ENCODE data around the gene GABRR3. TPM values are rescaled to one million over a fixed set of nuclear protein-coding genes. Genes with fewer than 3 reads are reported as not detected.

The GABRR3 gene
- total RNA-seq, 1 experiment from 2014 or later, result not detected

GRCh38 chr3:98032904-98033303, 2.2 kb downstream of the GABRR3 start:
- intact Hi-C loops (cut with micrococcal nuclease), result no loop called here
- TF ChIP-seq, protein P1, sequence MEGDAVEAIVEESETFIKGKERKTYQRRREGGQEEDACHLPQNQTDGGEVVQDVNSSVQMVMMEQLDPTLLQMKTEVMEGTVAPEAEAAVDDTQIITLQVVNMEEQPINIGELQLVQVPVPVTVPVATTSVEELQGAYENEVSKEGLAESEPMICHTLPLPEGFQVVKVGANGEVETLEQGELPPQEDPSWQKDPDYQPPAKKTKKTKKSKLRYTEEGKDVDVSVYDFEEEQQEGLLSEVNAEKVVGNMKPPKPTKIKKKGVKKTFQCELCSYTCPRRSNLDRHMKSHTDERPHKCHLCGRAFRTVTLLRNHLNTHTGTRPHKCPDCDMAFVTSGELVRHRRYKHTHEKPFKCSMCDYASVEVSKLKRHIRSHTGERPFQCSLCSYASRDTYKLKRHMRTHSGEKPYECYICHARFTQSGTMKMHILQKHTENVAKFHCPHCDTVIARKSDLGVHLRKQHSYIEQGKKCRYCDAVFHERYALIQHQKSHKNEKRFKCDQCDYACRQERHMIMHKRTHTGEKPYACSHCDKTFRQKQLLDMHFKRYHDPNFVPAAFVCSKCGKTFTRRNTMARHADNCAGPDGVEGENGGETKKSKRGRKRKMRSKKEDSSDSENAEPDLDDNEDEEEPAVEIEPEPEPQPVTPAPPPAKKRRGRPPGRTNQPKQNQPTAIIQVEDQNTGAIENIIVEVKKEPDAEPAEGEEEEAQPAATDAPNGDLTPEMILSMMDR (conservative IDR thresholded peaks at IDR 0.05; ENCODE audit: low read depth, low read length), result no peak
- no peak for TF ChIP-seq EZH2phosphoT487 (IDR thresholded peaks at IDR 0.05; ENCODE audit: borderline replicate concordance, low read length)
- no peak for TF ChIP-seq EZH2 (IDR thresholded peaks at IDR 0.05; ENCODE audit: low read length, unreplicated experiment)
- no peaks in the 10 kb centered on the region for H4K20me1 ChIP-seq (ENCODE audit: low read length)

DNA sequence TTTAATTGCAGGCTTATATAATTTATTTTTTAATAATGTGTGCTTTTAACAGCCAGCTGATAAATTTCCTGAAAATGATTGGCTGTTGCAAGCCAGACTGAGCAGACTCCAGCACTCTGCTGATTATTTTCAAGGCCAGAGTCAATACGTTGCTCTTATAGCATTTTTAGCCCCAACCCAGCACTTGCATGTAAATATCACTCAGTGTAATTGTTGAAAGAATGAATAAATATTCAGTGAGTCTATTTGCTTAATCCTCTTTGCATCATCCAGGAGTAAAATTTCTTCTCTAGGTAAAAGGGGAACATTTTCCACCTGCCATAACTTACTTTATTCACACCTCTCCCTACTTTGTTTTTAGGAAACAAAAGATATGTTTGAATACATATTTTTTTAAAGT, 2.9 kb downstream of the GABRR3 start:
- CTCF ChIA-PET, result no interaction called here
- Histone ChIP-seq H3K9me3 (ENCODE audit: low read length) (no peaks in the 10 kb centered on the region), H3K4me1 (ENCODE audit: insufficient read depth, low read length) (no peaks in the 10 kb centered on the region), H3K4me2 (ENCODE audit: low read length) (no peak overlapping the region), H3K36me3 (ENCODE audit: low read depth, low read length) (no peaks in the 10 kb centered on the region), H4K20me1 (ENCODE audit: low read length) (no peaks in the 10 kb centered on the region), H3K79me2 (ENCODE audit: low read length) (no peaks in the 10 kb centered on the region), H3K9ac (ENCODE audit: low read length) (no peak overlapping the region), H3K4me3 (ENCODE audit: low read length) (no peak overlapping the region), H3K27ac (ENCODE audit: low read length) (no peak overlapping the region), H2AFZ (ENCODE audit: low read length) (no peak overlapping the region), H3F3A (ENCODE audit: low read length, unreplicated experiment) (no peaks in the 10 kb centered on the region), H3K9me2 (replicated peaks; ENCODE audit: low read length) (no peaks in the 10 kb centered on the region), H3K27me3 (ENCODE audit: low read length) (peaks cover 36% of the 10 kb centered on the region)
- DNase-seq (no peak), ATAC-seq (no peak)
- TF ChIP-seq EZH2phosphoT487 (IDR thresholded peaks at IDR 0.05; ENCODE audit: borderline replicate concordance, low read length), result no peak
- TF ChIP-seq EZH2 (IDR thresholded peaks at IDR 0.05; ENCODE audit: low read length, unreplicated experiment), result no peak
- TF ChIP-seq, protein P1 (conservative IDR thresholded peaks at IDR 0.05; ENCODE audit: low read depth, low read length), result no peak
- POLR2A ChIA-PET (ENCODE audit: unreplicated experiment), result no interaction called here
- no TSS peak for BruUV-seq (replicated peaks)
- intact Hi-C loops (cut with micrococcal nuclease), result no loop called here

More at GRCh38 chr3:98032904-98033303, 2.2 kb downstream of the GABRR3 start:
- ChIA-PET CTCF (no interaction called here), POLR2A (ENCODE audit: unreplicated experiment) (no interaction called here)
- BruUV-seq (replicated peaks), result no TSS peak
- Histone ChIP-seq H3K27ac (ENCODE audit: low read length) (no peak overlapping the region), H3K27me3 (ENCODE audit: low read length) (peaks cover 36% of the 10 kb centered on the region), H3K4me3 (ENCODE audit: low read length) (no peak overlapping the region), H3K9me2 (replicated peaks; ENCODE audit: low read length) (no peaks in the 10 kb centered on the region), H3K4me1 (ENCODE audit: insufficient read depth, low read length) (no peaks in the 10 kb centered on the region), H3K9ac (ENCODE audit: low read length) (no peak overlapping the region), H3K4me2 (ENCODE audit: low read length) (no peak overlapping the region), H3F3A (ENCODE audit: low read length, unreplicated experiment) (no peaks in the 10 kb centered on the region), H3K9me3 (ENCODE audit: low read length) (no peaks in the 10 kb centered on the region), H2AFZ (ENCODE audit: low read length) (no peak overlapping the region), H3K79me2 (ENCODE audit: low read length) (no peaks in the 10 kb centered on the region), H3K36me3 (ENCODE audit: low read depth, low read length) (no peaks in the 10 kb centered on the region)
- DNase-seq (no peak), ATAC-seq (no peak)

- TF ChIP-seq, protein P1 (conservative IDR thresholded peaks at IDR 0.05; ENCODE audit: low read depth, low read length), result no peak
- TF ChIP-seq EZH2phosphoT487 (IDR thresholded peaks at IDR 0.05; ENCODE audit: borderline replicate concordance, low read length) (no peak), EZH2 (IDR thresholded peaks at IDR 0.05; ENCODE audit: low read length, unreplicated experiment) (no peak)
- H3K4me1 ChIP-seq (ENCODE audit: insufficient read depth, low read length), result no peaks in the 10 kb centered on the region
- POLR2A ChIA-PET (ENCODE audit: unreplicated experiment), result no interaction called here
- no peak overlapping the region for H3K9ac ChIP-seq (ENCODE audit: low read length)
- H3K4me2 ChIP-seq (ENCODE audit: low read length), result no peak overlapping the region
- H3K36me3 ChIP-seq (ENCODE audit: low read depth, low read length), result no peaks in the 10 kb centered on the region
- no peaks in the 10 kb centered on the region for H3F3A ChIP-seq (ENCODE audit: low read length, unreplicated experiment)
- DNase-seq (no peak), ATAC-seq (no peak)
- no TSS peak for BruUV-seq (replicated peaks)
- H3K9me3 ChIP-seq (ENCODE audit: low read length), result no peaks in the 10 kb centered on the region
- H2AFZ ChIP-seq (ENCODE audit: low read length), result no peak overlapping the region
- no peaks in the 10 kb centered on the region for H3K79me2 ChIP-seq (ENCODE audit: low read length)
- peaks cover 29% of the 10 kb centered on the region for H3K27me3 ChIP-seq (ENCODE audit: low read length)
- H3K9me2 ChIP-seq (replicated peaks; ENCODE audit: low read length), result no peaks in the 10 kb centered on the region
- intact Hi-C loops (cut with micrococcal nuclease), result no loop called here
- H3K27ac ChIP-seq (ENCODE audit: low read length), result no peak overlapping the region
- H3K4me3 ChIP-seq (ENCODE audit: low read length), result no peak overlapping the region
- no peaks in the 10 kb centered on the region for H4K20me1 ChIP-seq (ENCODE audit: low read length)
- CTCF ChIA-PET, result no interaction called here
Observed at GRCh38 chr3:98029083-98029482, 6.0 kb downstream of the GABRR3 start.

Data from PC-3 (cell line).